ENCODE measurements around the gene BDKRB1.

DNA sequence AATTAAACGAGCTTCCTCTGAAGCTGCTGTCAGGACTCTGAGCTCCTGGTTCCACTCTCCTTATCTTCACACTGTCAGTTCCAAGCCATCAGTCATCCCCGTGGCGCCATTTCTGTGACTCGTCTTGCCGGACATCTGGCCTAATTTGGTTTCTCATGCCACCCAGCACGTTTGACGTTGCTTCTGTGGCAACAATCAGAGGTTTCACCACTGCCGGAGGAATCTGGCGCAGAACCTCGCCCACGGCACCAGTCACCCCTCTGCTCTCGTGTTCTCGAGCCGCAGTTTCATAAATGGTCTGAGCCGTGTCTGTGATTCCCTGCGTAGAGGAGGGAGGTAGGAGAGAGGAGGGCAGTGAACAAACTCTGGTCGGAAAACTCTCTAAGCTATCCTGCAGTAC, 29.7 kb downstream of the BDKRB1 start:
- TF ChIP-seq HDAC2 (IDR thresholded peaks at IDR 0.05) (no peak), CTCF (IDR thresholded peaks at IDR 0.05 in 2 of 3, conservative IDR thresholded peaks at IDR 0.05 in 1 of 3; ENCODE audit: control insufficient read depth in 2 of 3, extremely low read depth in 1 of 3, insufficient read depth in 1 of 3, low read depth in 3 of 3, low read length in 3 of 3) (no peak), FOXM1 (IDR thresholded peaks at IDR 0.05; ENCODE audit: low read depth, low read length) (no peak), TCF12 (IDR thresholded peaks at IDR 0.05; ENCODE audit: low read depth, low read length) (no peak), YY1 (IDR thresholded peaks at IDR 0.05; ENCODE audit: low read depth, low read length) (no peak), EZH2 (IDR thresholded peaks at IDR 0.05; ENCODE audit: borderline replicate concordance, control insufficient read depth, low read depth, low read length) (no peak), REST (IDR thresholded peaks at IDR 0.05; ENCODE audit: low read depth, low read length) (no peak), POLR2A (IDR thresholded peaks at IDR 0.05; ENCODE audit: low read depth, low read length) (no peak), EP300 (IDR thresholded peaks at IDR 0.05; ENCODE audit: borderline replicate concordance in 1 of 2, control insufficient read depth in 1 of 2, low read depth in 2 of 2, low read length in 2 of 2) (no peak), SPI1 (IDR thresholded peaks at IDR 0.05; ENCODE audit: borderline replicate concordance, insufficient read depth, low read depth, low read length) (no peak), SREBF2 (IDR thresholded peaks at IDR 0.05; ENCODE audit: low read length) (no peak), MYC (IDR thresholded peaks at IDR 0.05; ENCODE audit: insufficient read depth, insufficient read length, insufficient replicate concordance, low read length, severe bottlenecking) (no peak)
- TF ChIP-seq, protein P1, sequence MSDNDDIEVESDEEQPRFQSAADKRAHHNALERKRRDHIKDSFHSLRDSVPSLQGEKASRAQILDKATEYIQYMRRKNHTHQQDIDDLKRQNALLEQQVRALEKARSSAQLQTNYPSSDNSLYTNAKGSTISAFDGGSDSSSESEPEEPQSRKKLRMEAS (IDR thresholded peaks at IDR 0.05; ENCODE audit: low read depth, low read length) = no peak
